ENCODE measurements around the gene TIGD6.

GRCh38 chr5:150009671-150010387, 9.4 kb upstream of the TIGD6 start:
- TF ChIP-seq CTCF (IDR thresholded peaks at IDR 0.05) (no peak), POLR2A (IDR thresholded peaks at IDR 0.05) (no peak)
